ENCODE data around the gene DOCK9. TPM values are rescaled to one million over a fixed set of nuclear protein-coding genes. Genes with fewer than 3 reads are reported as not detected.
A peak's percentile ranks its signal among the peaks of the same experiment; 100 is the strongest.

DOCK9 gene, protein sequence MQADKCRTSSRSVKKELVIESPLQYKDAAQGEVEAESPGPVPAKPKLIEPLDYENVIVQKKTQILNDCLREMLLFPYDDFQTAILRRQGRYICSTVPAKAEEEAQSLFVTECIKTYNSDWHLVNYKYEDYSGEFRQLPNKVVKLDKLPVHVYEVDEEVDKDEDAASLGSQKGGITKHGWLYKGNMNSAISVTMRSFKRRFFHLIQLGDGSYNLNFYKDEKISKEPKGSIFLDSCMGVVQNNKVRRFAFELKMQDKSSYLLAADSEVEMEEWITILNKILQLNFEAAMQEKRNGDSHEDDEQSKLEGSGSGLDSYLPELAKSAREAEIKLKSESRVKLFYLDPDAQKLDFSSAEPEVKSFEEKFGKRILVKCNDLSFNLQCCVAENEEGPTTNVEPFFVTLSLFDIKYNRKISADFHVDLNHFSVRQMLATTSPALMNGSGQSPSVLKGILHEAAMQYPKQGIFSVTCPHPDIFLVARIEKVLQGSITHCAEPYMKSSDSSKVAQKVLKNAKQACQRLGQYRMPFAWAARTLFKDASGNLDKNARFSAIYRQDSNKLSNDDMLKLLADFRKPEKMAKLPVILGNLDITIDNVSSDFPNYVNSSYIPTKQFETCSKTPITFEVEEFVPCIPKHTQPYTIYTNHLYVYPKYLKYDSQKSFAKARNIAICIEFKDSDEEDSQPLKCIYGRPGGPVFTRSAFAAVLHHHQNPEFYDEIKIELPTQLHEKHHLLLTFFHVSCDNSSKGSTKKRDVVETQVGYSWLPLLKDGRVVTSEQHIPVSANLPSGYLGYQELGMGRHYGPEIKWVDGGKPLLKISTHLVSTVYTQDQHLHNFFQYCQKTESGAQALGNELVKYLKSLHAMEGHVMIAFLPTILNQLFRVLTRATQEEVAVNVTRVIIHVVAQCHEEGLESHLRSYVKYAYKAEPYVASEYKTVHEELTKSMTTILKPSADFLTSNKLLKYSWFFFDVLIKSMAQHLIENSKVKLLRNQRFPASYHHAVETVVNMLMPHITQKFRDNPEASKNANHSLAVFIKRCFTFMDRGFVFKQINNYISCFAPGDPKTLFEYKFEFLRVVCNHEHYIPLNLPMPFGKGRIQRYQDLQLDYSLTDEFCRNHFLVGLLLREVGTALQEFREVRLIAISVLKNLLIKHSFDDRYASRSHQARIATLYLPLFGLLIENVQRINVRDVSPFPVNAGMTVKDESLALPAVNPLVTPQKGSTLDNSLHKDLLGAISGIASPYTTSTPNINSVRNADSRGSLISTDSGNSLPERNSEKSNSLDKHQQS (N-terminal part only)
- total RNA-seq (2021) (35.0 to 36.6 TPM (median 36.0 TPM) in 3 replicates), Bru-seq, nascent RNA (percentile 57 among the genes with signal in this experiment)
- long read RNA-seq, experiment 1, full-length matches to known transcripts, result 1 of 50 reads
- long read RNA-seq, experiment 1, partial matches to known transcripts, result 24 of 50 reads
- long read RNA-seq, experiment 1, other reads (novel, unspliced or antisense), result 25 of 50 reads
- long read RNA-seq, experiment 2, partial matches to known transcripts, result 4 of 28 reads
- long read RNA-seq, experiment 2, other reads (novel, unspliced or antisense), result 24 of 28 reads
- long read RNA-seq, experiment 3, partial matches to known transcripts, result 1 of 1 reads
- long read RNA-seq, experiment 3, other reads (novel, unspliced or antisense), result 0 of 1 reads

GRCh38 chr13:98977568-98978265 is at the start of gene DOCK9:
Gene DOCK9, minus strand, starts transcription at chr13:98978064. Its CDS starts 155 bp downstream, at chr13:98977909.
- Mint-ChIP-seq H3K27me3 (ENCODE audit: low read depth) (no peaks in the 10 kb centered on the region), H3K4me3 (no peak within 1 kb of the TSS), H3K4me1 (peaks cover 43% of the 10 kb centered on the region), H3K9me3 (no peaks in the 10 kb centered on the region), H3K27ac (peak within 1 kb of the TSS; percentile 79; the same call in 1 of the 2 replicates), H3K36me3 (no peaks in the 10 kb centered on the region)
- ATAC-seq (peak; percentile 87), DNase-seq (ENCODE audit: low spot score) (peak; percentile 31)
- ChIA-PET POLR2A (interaction anchor here (0.5 to 1.1 kb wide), 2 partner anchors 16 to 87 kb away, joined by 3 read pairs; no protein-coding TSS in a partner anchor), CTCF (interaction anchor here (1.1 to 4.0 kb wide), 3 partner anchors 40 to 199 kb away, joined by 3 to 22 read pairs (median 3); no protein-coding TSS in a partner anchor)
- TF ChIP-seq ZBTB43 (CRISPR knock-in tag; IDR thresholded peaks at IDR 0.05) (no peak), FOXJ3 (CRISPR knock-in tag; IDR thresholded peaks at IDR 0.05; ENCODE audit: borderline replicate concordance) (no peak), MAX (CRISPR knock-in tag; IDR thresholded peaks at IDR 0.05) (no peak), SOX15 (CRISPR knock-in tag; IDR thresholded peaks at IDR 0.05) (no peak), NFATC4 (CRISPR knock-in tag; IDR thresholded peaks at IDR 0.05) (no peak), MXD4 (CRISPR knock-in tag; IDR thresholded peaks at IDR 0.05; ENCODE audit: borderline replicate concordance) (no peak), FOXP4 (CRISPR knock-in tag; IDR thresholded peaks at IDR 0.05) (no peak), ATF3 (CRISPR knock-in tag; conservative IDR thresholded peaks at IDR 0.05) (no peak), ZNF138 (CRISPR knock-in tag; conservative IDR thresholded peaks at IDR 0.05) (no peak), PRDM15 (CRISPR knock-in tag; IDR thresholded peaks at IDR 0.05) (no peak), E2F1 (CRISPR knock-in tag; IDR thresholded peaks at IDR 0.05) (no peak), ZNF423 (CRISPR knock-in tag; IDR thresholded peaks at IDR 0.05) (no peak)
- TF ChIP-seq, protein P1, sequence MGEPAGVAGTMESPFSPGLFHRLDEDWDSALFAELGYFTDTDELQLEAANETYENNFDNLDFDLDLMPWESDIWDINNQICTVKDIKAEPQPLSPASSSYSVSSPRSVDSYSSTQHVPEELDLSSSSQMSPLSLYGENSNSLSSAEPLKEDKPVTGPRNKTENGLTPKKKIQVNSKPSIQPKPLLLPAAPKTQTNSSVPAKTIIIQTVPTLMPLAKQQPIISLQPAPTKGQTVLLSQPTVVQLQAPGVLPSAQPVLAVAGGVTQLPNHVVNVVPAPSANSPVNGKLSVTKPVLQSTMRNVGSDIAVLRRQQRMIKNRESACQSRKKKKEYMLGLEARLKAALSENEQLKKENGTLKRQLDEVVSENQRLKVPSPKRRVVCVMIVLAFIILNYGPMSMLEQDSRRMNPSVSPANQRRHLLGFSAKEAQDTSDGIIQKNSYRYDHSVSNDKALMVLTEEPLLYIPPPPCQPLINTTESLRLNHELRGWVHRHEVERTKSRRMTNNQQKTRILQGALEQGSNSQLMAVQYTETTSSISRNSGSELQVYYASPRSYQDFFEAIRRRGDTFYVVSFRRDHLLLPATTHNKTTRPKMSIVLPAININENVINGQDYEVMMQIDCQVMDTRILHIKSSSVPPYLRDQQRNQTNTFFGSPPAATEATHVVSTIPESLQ (CRISPR knock-in tag; IDR thresholded peaks at IDR 0.05), result no peak
- TF ChIP-seq, protein P2, sequence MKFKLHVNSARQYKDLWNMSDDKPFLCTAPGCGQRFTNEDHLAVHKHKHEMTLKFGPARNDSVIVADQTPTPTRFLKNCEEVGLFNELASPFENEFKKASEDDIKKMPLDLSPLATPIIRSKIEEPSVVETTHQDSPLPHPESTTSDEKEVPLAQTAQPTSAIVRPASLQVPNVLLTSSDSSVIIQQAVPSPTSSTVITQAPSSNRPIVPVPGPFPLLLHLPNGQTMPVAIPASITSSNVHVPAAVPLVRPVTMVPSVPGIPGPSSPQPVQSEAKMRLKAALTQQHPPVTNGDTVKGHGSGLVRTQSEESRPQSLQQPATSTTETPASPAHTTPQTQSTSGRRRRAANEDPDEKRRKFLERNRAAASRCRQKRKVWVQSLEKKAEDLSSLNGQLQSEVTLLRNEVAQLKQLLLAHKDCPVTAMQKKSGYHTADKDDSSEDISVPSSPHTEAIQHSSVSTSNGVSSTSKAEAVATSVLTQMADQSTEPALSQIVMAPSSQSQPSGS (CRISPR knock-in tag; IDR thresholded peaks at IDR 0.05; ENCODE audit: borderline replicate concordance, low read depth), result no peak
- TF ChIP-seq, protein P3, sequence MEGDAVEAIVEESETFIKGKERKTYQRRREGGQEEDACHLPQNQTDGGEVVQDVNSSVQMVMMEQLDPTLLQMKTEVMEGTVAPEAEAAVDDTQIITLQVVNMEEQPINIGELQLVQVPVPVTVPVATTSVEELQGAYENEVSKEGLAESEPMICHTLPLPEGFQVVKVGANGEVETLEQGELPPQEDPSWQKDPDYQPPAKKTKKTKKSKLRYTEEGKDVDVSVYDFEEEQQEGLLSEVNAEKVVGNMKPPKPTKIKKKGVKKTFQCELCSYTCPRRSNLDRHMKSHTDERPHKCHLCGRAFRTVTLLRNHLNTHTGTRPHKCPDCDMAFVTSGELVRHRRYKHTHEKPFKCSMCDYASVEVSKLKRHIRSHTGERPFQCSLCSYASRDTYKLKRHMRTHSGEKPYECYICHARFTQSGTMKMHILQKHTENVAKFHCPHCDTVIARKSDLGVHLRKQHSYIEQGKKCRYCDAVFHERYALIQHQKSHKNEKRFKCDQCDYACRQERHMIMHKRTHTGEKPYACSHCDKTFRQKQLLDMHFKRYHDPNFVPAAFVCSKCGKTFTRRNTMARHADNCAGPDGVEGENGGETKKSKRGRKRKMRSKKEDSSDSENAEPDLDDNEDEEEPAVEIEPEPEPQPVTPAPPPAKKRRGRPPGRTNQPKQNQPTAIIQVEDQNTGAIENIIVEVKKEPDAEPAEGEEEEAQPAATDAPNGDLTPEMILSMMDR (IDR thresholded peaks at IDR 0.05), result no peak

All from WTC11 (cell line).